Mucosa of gallbladder (tissue), 1 donor: ENCODE results near the gene DNER. TPM values are rescaled to one million over a fixed set of nuclear protein-coding genes. Genes with fewer than 3 reads are reported as not detected.
"Not testable (repeated sequence)": the region's sequence is repeated elsewhere in the genome, so short reads cannot be mapped to it uniquely, and the experiment has no call there.

Experiments used
- DNase-seq: peaks from one replicate; pipeline ENCODE4 v3.0.0-alpha.2; 2020; ENCODE audit warnings: low spot score
- total RNA-seq: library from RNA; stranded (reverse); gene quantifications from one replicate; pipeline ENCODE4 v1.2.1, GENCODE V29; 2021
- donor health status: DM: no; HTN: no; CAD: no.

The DNER gene
- total RNA-seq, 1 donor from 2014 or later: 0.43 TPM

- no peak for DNase-seq
These were observed 1.6 kb upstream of the DNER start for GRCh38 chr2:229715895-229716507.

- peak; percentile 34 for DNase-seq
These were observed 584 bp upstream of the DNER start for GRCh38 chr2:229714736-229715541.

GRCh38 chr2:229713371-229714079, 830 bp downstream of the DNER start:
- no peak for DNase-seq

- no peak for DNase-seq
These were observed 2.2 kb downstream of the DNER start for GRCh38 chr2:229712136-229712535.

GRCh38 chr2:229708335-229708734, 6.0 kb downstream of the DNER start:
- no peak for DNase-seq

GRCh38 chr2:229703909-229704630, 10.3 kb downstream of the DNER start:
- no peak for DNase-seq

- DNase-seq: no peak
These were observed 12.6 kb downstream of the DNER start for GRCh38 chr2:229701716-229702115.

GRCh38 chr2:229701062-229701461, 13.3 kb downstream of the DNER start:
- DNase-seq: no peak

- no peak for DNase-seq
These were observed 18.4 kb downstream of the DNER start for GRCh38 chr2:229695961-229696360.

GRCh38 chr2:229693845-229694244, 20.5 kb downstream of the DNER start:
- DNase-seq: not testable (repeated sequence)

GRCh38 chr2:229691631-229692030, 22.7 kb downstream of the DNER start:
- no peak for DNase-seq

GRCh38 chr2:229689307-229689839, 25.0 kb downstream of the DNER start:
- DNase-seq: no peak

- no peak for DNase-seq
These were observed 26.2 kb downstream of the DNER start for GRCh38 chr2:229688141-229688540.

GRCh38 chr2:229686122-229686919, 28.0 kb downstream of the DNER start:
- DNase-seq: no peak

GRCh38 chr2:229684942-229685562, 29.3 kb downstream of the DNER start:
- no peak for DNase-seq

GRCh38 chr2:229679393-229680125, 34.8 kb downstream of the DNER start:
- DNase-seq: no peak

- DNase-seq: no peak
These were observed 38.8 kb downstream of the DNER start for GRCh38 chr2:229675569-229675968.

- DNase-seq: no peak
These were observed 39.4 kb downstream of the DNER start for GRCh38 chr2:229674830-229675530.

- no peak for DNase-seq
These were observed 40.7 kb downstream of the DNER start for GRCh38 chr2:229673676-229674075.
